Thoracic aorta (tissue), 2 donors: Measurements from ENCODE around the gene NTMT1. TPM values are rescaled to one million over a fixed set of nuclear protein-coding genes. Genes with fewer than 3 reads are reported as not detected.

ENCODE experiments used
- ATAC-seq: fragments of 150-250 bp; one replicate; pipeline ENCODE4 v1.8.0; 2017; ENCODE audit warnings: low read depth; ENCODE audit not compliant: insufficient number of reproducible peaks, low FRiP score
- DNase-seq: peaks from one replicate; pipeline ENCODE4 v3.0.0-alpha.2; 2020; ENCODE audit warnings: low spot score
- H3K27ac ChIP-seq, 2 donors: fragments of 200-600 bp; sonication (generic); 1 replicate in 1 of 2; 2 replicates in 1 of 2; pipeline ENCODE4 v1.5.1; 2016; ENCODE audit warnings: mild to moderate bottlenecking in 2 of 2, moderate library complexity in 2 of 2
- H3K27me3 ChIP-seq: fragments of 200-600 bp; sonication (generic); replicated peaks from 2 replicates; pipeline ENCODE4 v1.6.0; 2016; ENCODE audit warnings: mild to moderate bottlenecking; ENCODE audit not compliant: insufficient read depth
- H3K36me3 ChIP-seq: fragments of 200-600 bp; sonication (generic); one replicate; pipeline ENCODE4 v1.5.1; 2016
- H3K4me1 ChIP-seq, 2 donors: fragments of 200-600 bp; sonication (generic); 1 replicate in 1 of 2; 2 replicates in 1 of 2; pipeline versions ENCODE4 v1.5.1 to v1.6.0; 2016; ENCODE audit warnings: low read depth in 2 of 2, mild to moderate bottlenecking in 1 of 2; ENCODE audit not compliant: control insufficient read depth in 1 of 2
- H3K4me3 ChIP-seq: fragments of 200-600 bp; sonication (generic); 2 replicates; pipeline ENCODE4 v1.5.1; 2016; ENCODE audit warnings: mild to moderate bottlenecking
- H3K9me3 ChIP-seq: fragments of 200-600 bp; sonication (generic); 2 replicates; pipeline ENCODE4 v1.5.1; 2016
- total RNA-seq, 2 donors: library from RNA; depleted of rRNA; stranded (reverse); fragments of >200 nt; gene quantifications; one replicate each; pipeline versions ENCODE4 v1.1.0 to v1.2.3, GENCODE V29; 2016
- TF ChIP-seq, protein P1 (sequence below): fragments of 200-600 bp; sonication (generic); IDR thresholded peaks from one replicate; pipeline ENCODE4 v1.5.1; 2019; ENCODE audit warnings: antibody characterized with exemption

NTMT1 gene
- total RNA-seq, 2 donors from 2014 or later: 16.9 to 27.2 TPM

- peaks cover 5 to 8% of the 10 kb centered on the region in 2 donors for H3K4me1 ChIP-seq
- TF ChIP-seq, protein P1, sequence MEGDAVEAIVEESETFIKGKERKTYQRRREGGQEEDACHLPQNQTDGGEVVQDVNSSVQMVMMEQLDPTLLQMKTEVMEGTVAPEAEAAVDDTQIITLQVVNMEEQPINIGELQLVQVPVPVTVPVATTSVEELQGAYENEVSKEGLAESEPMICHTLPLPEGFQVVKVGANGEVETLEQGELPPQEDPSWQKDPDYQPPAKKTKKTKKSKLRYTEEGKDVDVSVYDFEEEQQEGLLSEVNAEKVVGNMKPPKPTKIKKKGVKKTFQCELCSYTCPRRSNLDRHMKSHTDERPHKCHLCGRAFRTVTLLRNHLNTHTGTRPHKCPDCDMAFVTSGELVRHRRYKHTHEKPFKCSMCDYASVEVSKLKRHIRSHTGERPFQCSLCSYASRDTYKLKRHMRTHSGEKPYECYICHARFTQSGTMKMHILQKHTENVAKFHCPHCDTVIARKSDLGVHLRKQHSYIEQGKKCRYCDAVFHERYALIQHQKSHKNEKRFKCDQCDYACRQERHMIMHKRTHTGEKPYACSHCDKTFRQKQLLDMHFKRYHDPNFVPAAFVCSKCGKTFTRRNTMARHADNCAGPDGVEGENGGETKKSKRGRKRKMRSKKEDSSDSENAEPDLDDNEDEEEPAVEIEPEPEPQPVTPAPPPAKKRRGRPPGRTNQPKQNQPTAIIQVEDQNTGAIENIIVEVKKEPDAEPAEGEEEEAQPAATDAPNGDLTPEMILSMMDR: no peak
- no peaks in the 10 kb centered on the region for H3K27me3 ChIP-seq
- H3K36me3 ChIP-seq: no peaks in the 10 kb centered on the region
- ATAC-seq (no peak), DNase-seq (no peak)
- no peaks in the 10 kb centered on the region for H3K9me3 ChIP-seq
- H3K27ac ChIP-seq: no peak overlapping the region
- no peak overlapping the region for H3K4me3 ChIP-seq
These were observed 44.3 kb upstream of the NTMT1 start for GRCh38 chr9:129581505-129582189.

DNA sequence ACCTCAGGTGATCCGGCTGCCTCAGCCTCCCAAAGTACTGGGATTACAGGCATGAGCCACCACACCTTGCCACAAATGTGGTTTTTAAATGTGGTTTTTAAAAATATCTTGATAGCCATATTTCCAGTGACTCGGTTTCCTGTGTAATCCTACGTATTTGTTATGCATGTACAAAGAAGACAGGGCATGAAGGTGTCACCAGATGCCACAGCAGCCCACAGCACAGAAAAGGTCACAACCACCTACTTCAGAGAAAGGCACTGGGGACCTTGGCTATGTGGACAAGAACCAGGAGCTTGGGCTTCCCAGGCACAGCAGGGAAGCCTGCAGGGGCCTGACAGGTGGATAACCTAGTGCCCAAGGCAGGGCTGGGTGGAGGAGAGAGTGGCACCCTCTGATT is 43.1 kb upstream of the NTMT1 start:
- ATAC-seq (no peak), DNase-seq (no peak)
- Histone ChIP-seq H3K9me3 (no peaks in the 10 kb centered on the region), H3K27ac (no peak overlapping the region), H3K4me3 (no peak overlapping the region), H3K4me1 (peaks cover 4 to 5% of the 10 kb centered on the region in 2 donors), H3K27me3 (no peaks in the 10 kb centered on the region), H3K36me3 (no peaks in the 10 kb centered on the region)
- TF ChIP-seq, protein P1: no peak

DNA sequence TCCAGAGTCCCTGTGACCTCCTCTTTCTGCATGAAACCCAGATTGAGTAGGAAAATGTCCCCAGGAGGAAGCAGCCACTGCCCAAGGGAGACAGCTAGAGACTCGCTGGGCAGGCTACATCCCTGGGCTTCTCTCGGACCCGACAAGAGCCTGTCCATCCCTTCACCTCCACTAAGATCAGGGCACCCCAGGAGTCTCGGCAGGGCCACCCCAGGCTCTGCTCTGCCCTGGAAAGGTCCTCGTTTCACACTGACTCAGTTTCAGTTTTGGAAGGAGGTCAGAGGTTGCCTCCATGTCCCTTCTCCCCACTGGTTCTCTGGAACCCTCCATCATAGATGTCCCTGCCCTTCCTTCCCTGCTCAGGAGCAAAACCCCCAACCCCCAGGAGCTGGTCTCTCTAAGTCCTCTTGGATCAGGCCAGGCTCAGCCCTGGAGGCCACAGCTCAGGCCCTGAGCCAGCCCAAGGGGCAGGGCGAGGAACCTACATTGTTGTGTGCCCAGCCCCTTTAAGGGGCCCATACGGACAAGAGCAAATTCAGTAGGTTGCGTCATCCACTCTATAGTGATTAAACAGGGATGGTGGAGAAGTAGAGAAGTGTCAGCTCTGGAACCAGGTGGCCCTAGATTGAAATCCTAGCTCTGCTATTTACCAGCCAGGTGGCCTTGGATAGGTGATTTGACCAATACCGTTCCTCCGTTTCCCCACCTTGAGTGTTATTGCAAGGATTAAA is 42.5 kb upstream of the NTMT1 start:
- Histone ChIP-seq H3K9me3 (no peaks in the 10 kb centered on the region), H3K27ac (no peak overlapping the region), H3K4me3 (no peak overlapping the region), H3K36me3 (no peaks in the 10 kb centered on the region), H3K4me1 (peaks cover 4 to 5% of the 10 kb centered on the region in 2 donors), H3K27me3 (no peaks in the 10 kb centered on the region)
- DNase-seq (no peak), ATAC-seq (no peak)
- TF ChIP-seq, protein P1: no peak

DNA sequence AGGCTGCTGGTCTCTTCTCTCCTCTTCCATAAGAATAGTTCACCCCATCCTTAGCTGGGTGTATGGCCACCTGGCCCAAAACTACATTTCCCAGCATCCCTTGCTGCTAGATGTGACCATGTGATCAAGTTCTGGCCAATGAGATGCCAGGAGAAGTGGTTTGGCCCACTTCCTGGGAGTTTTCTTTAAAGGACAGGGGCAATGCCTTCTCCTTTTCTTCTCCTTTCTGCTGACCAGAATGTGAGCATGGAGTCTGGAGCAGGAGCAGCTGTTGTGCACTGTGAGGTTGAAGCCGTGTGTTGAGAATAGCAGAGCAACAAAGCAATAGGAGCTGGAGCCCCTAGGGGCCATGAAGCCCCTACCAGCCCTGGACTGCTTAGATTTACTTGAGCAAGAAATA is 41.8 kb upstream of the NTMT1 start:
- TF ChIP-seq, protein P1: no peak
- Histone ChIP-seq H3K27ac (no peak overlapping the region), H3K36me3 (no peaks in the 10 kb centered on the region)

GRCh38 chr9:129585352-129585751 is 40.6 kb upstream of the NTMT1 start:
- TF ChIP-seq, protein P1: no peak
- no peak for ATAC-seq
- Histone ChIP-seq H3K4me1 (peaks cover 4 to 19% of the 10 kb centered on the region in 2 donors), H3K9me3 (no peaks in the 10 kb centered on the region), H3K27ac (no peak overlapping the region), H3K36me3 (no peaks in the 10 kb centered on the region), H3K4me3 (no peak overlapping the region), H3K27me3 (no peaks in the 10 kb centered on the region)
- no peak for DNase-seq

More for the DNA sequence above, 41.8 kb upstream of the NTMT1 start:
- no peak for DNase-seq
- Histone ChIP-seq H3K27me3 (no peaks in the 10 kb centered on the region), H3K4me1 (peaks cover 4 to 11% of the 10 kb centered on the region in 2 donors), H3K9me3 (no peaks in the 10 kb centered on the region), H3K4me3 (no peak overlapping the region)
- ATAC-seq: peak; percentile 84
